SHP77 treated with DMSO at 0.1 percent for 48 hours (cell line): ENCODE data around the gene MVK.

Source experiments
- DNase-seq: peaks from one replicate; lab custom pipeline; 2025; lab: John Stamatoyannopoulos, UW

The MVK gene

GRCh38 chr12:109632342-109632741 is 58.7 kb downstream of the MVK start:
- no peak for DNase-seq

GRCh38 chr12:109635717-109636116 is 62.1 kb downstream of the MVK start:
- no peak for DNase-seq

DNA sequence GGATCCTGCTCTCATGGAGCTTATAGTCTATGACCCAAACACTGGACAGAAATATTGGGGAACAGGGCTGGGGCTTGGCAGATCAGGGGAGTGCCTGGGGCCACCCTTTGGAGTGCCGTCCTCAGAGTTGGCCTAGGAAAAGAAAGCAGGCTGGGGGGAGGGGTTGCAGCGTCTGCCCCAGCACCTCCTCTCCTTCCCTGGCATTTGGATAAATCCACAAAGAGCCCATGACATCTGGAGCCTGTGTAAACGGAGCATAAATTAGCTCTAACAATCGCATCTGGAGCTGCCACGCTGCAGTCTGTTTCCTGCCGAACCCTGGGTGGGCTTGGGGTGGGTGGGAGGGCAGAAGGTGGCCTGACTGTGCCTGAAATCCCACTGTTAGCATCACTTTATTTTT is 63.8 kb downstream of the MVK start:
- DNase-seq = no peak

DNA sequence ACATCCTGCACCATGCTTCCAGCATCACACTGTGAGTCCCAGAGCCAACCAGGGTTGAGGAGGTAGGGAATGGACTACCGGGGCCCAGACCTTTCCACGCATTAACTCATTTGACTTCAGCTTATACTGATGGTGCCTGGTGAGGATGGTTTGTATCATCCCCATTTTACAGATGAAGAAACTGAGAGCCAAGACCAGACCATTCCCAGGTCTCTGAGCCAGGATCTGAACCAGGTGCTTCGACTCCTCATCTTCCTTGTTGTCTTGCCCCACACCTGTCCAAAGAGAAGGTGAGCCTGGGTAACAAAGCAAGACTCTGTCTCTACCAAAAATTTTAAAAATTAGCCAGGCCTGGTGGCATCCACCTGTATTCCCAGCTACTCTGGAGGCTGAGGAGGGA is 64.4 kb downstream of the MVK start:
- no peak for DNase-seq

DNA sequence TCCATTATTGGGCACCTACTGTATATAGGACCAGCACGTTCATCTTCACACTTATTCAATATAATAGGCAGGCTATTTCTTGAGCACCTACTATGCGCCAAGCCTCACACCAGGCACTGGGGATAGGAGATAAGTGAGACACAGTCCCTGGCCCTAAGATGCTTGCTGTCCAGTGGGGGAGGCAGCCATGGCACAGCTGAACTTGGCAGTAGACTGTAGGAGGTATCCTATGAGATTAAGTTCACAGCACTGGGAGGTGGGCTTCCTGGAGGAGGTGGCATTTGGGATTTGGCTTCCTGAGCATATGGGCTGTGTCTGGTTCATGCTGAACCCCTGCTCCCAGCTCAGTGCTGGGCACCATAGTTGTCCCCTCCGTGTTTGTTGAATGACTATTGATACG is 65.1 kb downstream of the MVK start:
- DNase-seq = no peak

DNA sequence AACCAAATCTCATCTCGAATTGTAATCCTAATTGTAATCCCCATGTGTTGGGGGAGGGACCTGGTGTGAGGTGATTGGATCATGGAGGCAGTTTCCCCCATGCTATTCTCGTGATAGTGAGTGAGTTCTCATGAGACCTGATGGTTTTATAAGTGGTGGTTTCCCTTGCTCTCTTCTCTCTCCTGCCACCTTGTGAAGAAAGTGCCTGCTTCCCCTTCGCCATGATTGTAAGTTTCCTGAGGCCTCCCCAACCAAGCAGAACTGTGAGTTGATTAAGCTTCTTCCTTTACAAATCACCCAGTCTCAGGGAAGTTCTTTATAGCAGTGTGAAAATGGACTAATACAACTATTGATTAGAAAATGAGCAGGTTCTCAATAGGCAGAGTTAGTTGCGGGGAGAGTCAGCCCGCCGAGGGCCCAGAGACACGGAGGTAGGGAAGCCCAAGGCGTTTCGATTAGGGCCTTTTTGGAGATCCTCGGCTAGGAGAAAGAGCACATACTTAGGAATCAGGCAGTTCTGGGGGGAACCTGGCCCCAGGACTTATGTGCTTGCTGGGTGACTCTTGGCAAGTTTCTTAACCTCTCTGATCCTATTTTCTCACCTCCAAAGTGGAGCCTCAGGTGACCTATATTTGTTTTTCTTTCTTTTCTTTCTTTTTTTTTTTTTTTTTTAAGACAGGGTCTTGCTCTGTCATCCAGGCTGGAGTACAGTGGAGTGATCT is 65.7 kb downstream of the MVK start:
- DNase-seq = no peak

DNA sequence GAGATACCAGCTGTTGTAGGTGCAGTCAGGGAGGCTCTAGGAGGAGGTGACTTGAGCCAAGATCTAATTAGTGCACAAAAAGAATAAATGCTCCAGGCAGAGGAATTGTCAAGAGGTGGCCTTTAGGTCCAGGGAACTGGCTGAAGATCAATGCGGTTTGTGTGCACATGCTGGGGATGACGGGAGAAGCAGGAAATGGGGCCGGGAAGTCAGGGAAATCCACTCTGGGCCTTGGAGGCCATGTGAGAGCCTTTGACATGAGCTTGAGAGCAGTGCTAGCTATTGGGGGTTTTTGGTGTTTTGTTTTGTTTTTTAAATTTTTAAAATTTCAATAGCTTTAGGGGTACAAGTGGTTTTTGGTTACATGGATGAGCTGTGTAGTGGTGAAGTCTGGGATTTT is 67.4 kb downstream of the MVK start:
- DNase-seq = no peak

- DNase-seq = no peak
These were observed 67.8 kb downstream of the MVK start for GRCh38 chr12:109641422-109641821.

DNA sequence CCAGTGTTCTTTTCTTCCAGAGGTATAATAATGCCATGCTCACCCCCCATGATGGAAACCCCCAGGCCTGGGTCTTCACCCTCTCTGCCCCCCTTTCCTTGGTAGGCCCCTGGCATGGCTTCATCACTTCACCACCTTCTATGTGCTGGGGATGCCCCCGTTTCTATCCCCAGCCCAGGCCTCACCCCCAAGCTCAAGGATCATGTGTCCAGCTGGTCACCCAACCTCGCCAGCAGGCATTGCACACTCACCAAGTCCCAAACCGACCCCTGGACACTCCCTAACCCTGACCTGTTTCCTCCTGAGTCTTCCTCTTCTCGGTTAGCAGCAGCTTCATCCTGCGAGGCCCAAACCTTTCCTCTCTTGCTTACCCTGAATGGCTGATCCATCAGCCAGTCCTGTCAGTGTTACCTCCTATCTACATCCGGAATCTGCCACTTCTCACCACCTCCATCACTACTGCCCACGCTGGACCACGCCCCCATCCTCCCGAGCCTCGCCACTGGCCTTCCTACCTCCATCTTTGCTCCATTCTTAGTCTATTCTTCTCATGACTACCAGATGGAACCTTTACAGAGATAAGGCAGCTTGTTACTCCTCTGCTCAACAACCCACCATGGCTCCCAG is 69.0 kb downstream of the MVK start:
- no peak for DNase-seq

DNA sequence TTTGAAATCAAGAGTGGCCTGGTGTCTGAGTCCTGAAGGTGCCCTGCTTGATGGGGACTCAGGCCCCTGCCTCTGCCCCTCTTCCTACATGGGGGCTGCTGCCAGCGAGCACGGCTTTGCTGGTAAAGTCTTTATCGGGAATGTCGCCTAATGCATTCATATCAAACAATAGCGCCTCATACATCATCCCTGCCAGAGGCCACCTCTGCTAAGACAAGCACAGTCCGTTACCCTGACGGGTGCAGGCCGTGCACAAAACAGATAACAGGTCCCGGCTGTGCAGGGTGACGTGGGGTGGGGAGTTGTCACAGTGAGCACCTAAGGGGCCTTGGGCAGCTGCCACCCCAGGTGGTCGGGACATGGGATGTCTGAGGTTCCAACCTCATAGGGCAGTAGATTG is 71.6 kb downstream of the MVK start:
- DNase-seq = no peak

GRCh38 chr12:109645708-109646107 is 72.1 kb downstream of the MVK start:
- DNase-seq = no peak
